CD4-positive, alpha-beta T cell treated with Interleukin-10 for 1 hour (primary cell): ENCODE data around the gene HMGCR.
"Not testable (repeated sequence)": the region's sequence is repeated elsewhere in the genome, so short reads cannot be mapped to it uniquely, and the experiment has no call there.

Experiments
- DNase-seq: peaks from one replicate; pipeline ENCODE4 v3.0.0-alpha.2; 2020

The HMGCR gene

GRCh38 chr5:75336615-75337336 is at the start of gene HMGCR:
Gene HMGCR, plus strand, starts transcription at chr5:75337220. Its CDS starts 5,386 bp downstream, at chr5:75342606.
- peak; percentile 98 for DNase-seq

GRCh38 chr5:75291844-75292243 is 45.2 kb upstream of the HMGCR start:
- not testable (repeated sequence) for DNase-seq

- no peak for DNase-seq
Measured at GRCh38 chr5:75300084-75300483, 36.9 kb upstream of the HMGCR start.

GRCh38 chr5:75303419-75303818 is 33.6 kb upstream of the HMGCR start:
- no peak for DNase-seq

- not testable (repeated sequence) for DNase-seq
Measured at GRCh38 chr5:75304486-75304885, 32.5 kb upstream of the HMGCR start.

GRCh38 chr5:75306746-75307145 is 30.3 kb upstream of the HMGCR start:
- DNase-seq, result no peak

- DNase-seq, result no peak
Measured at GRCh38 chr5:75310212-75310611, 26.8 kb upstream of the HMGCR start.

GRCh38 chr5:75319148-75319547 is 17.9 kb upstream of the HMGCR start:
- not testable (repeated sequence) for DNase-seq

- no peak for DNase-seq
Measured at GRCh38 chr5:75319638-75320037, 17.4 kb upstream of the HMGCR start.

- DNase-seq, result no peak
Measured at GRCh38 chr5:75320371-75320770, 16.6 kb upstream of the HMGCR start.

- DNase-seq, result no peak
Measured at GRCh38 chr5:75322066-75322465, 15.0 kb upstream of the HMGCR start.

- no peak for DNase-seq
Measured at GRCh38 chr5:75324791-75325190, 12.2 kb upstream of the HMGCR start.

- DNase-seq, result no peak
Measured at GRCh38 chr5:75325242-75325641, 11.8 kb upstream of the HMGCR start.

- no peak for DNase-seq
Measured at GRCh38 chr5:75330404-75330803, 6.6 kb upstream of the HMGCR start.

- DNase-seq, result no peak
Measured at GRCh38 chr5:75331095-75332090, 5.6 kb upstream of the HMGCR start.

GRCh38 chr5:75333759-75334158 is 3.3 kb upstream of the HMGCR start:
- DNase-seq, result not testable (repeated sequence)

GRCh38 chr5:75334413-75334812 is 2.6 kb upstream of the HMGCR start:
- DNase-seq, result not testable (repeated sequence)

GRCh38 chr5:75335486-75335885 is 1.5 kb upstream of the HMGCR start:
- DNase-seq, result no peak

- peak; percentile 33 for DNase-seq
Measured at GRCh38 chr5:75335952-75336614, 937 bp upstream of the HMGCR start.

GRCh38 chr5:75337366-75338021 is 474 bp downstream of the HMGCR start:
- peak; percentile 16 for DNase-seq

GRCh38 chr5:75338408-75338807 is 1.4 kb downstream of the HMGCR start:
- no peak for DNase-seq

- DNase-seq, result no peak
Measured at GRCh38 chr5:75340714-75341478, 3.9 kb downstream of the HMGCR start.
